Activated CD8-positive, alpha-beta memory T cell treated with anti-CD3 and anti-CD28 coated beads for 36 hours (primary cell): ENCODE measurements around the gene VCAN. TPM values are rescaled to one million over a fixed set of nuclear protein-coding genes. Genes with fewer than 3 reads are reported as not detected.

Experiments used
- CTCF ChIA-PET: fragments of 350-600 bp; sonication (Branson Sonifier 250); formaldehyde crosslinking; loops from one replicate; lab custom pipeline; 2021; ENCODE audit warnings: antibody characterized with exemption; lab: Charles Lee
- POLR2A ChIA-PET: fragments of 350-600 bp; sonication (Branson Sonifier 250); formaldehyde crosslinking; loops from one replicate; lab custom pipeline; 2021; ENCODE audit warnings: antibody characterized with exemption; lab: Charles Lee
- total RNA-seq, 2 experiments: library from RNA; stranded (reverse); gene quantifications; one replicate each; pipeline ENCODE4 v1.2.3, GENCODE V29; 2021

Gene VCAN
- total RNA-seq, 2 experiments from 2014 or later = not detected

DNA sequence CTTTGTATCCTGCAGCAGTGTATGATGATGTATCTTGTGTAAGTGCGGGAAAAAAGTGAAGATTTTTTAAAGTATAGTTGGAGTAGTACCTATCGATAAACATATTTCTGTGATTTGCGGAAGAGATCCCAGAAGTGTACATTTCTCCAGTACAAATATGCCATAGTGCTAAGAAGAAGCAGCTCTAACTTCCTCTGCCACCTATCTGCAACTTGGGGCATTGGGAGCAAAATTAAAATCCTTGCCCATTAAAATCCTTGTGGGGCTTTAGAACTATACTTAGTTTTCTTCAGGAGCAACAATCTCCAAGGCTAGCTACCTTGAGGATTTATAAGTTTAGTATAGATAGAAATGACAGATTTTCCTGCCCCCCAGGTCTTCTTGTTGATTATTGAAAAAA lies 123.7 kb downstream of the VCAN start:
- ChIA-PET CTCF (no interaction called here), POLR2A (no interaction called here)

DNA sequence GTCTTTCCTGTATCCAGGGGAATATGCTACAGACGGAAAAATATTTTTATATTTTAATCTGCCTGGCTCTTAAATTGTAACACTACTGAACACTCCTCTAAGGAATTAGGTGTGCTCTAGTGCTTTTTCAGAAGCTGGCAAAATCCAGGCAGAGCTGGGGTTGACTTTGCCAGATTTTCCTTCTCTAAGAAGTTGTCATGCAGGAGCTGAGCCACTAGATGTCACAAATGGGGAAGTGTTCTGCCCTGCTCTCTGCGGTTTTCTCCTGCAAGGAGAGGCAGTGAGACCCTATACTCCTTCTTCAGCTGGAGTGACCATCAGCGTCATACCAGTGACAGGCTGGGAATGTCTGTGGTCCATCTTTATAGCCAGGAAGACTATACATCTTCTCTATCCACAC lies 136.6 kb downstream of the VCAN start:
- POLR2A ChIA-PET = no interaction called here
- CTCF ChIA-PET = no interaction called here

DNA sequence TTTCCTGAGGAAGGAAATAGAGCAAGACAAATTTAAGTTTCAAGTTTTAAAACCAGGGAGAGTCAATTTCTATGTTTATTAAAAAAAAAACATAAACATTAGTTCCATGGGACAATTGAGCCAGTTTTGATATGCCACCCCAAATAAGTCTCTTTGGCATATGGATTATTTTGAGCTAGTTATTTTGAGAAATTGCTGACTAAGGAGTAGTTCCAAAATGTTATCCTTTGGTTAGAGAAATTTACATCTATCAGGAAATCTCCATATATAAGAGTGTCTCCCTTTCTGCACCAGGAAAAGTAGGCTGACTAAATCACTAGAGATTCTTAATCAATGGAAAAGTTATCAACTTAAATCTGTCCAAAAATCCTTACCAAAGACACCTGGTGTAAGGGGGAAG lies 143.3 kb downstream of the VCAN start:
- ChIA-PET CTCF (no interaction called here), POLR2A (no interaction called here)

DNA sequence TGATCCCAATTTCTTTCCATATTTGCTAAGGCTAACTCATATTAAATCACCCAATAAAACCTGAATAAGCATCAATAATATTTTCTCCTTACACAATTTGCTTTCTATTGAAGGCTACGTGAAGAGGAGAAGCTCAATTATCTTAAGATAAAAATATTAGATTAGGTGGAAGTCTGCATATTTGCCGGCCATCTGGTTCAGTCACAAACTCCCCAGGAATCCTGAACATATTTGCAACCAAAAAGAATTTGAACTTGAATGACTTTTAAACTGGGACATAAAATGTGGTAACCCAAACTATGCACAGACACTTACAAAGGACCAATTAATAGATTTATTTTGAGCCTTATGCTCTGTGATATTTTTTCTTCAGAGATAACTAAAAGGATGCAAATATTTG lies 156.8 kb downstream of the VCAN start:
- ChIA-PET POLR2A (no interaction called here), CTCF (no interaction called here)

Other genes with a start within 250 kb of the VCAN start
- gene HAPLN1, start 249.1 kb downstream of the VCAN start, total RNA-seq = not detected